HG03520 (cell line): ENCODE results near the gene KIF21A.

Experiments used
- ATAC-seq: cut with Tn5 transposase; IDR thresholded peaks from one replicate; pipeline ENCODE4 v1.9.1; 2021; ENCODE audit warnings: mild to moderate bottlenecking, moderate library complexity; ENCODE audit not compliant: unreplicated experiment

KIF21A gene

GRCh38 chr12:39292125-39292630 is 150.7 kb downstream of the KIF21A start:
- ATAC-seq = no peak

GRCh38 chr12:39287817-39288216 is 155.1 kb downstream of the KIF21A start:
- ATAC-seq = no peak

GRCh38 chr12:39287409-39287808 is 155.5 kb downstream of the KIF21A start:
- ATAC-seq = no peak

GRCh38 chr12:39278426-39278825 is 164.5 kb downstream of the KIF21A start:
- no peak for ATAC-seq

GRCh38 chr12:39277416-39277815 is 165.5 kb downstream of the KIF21A start:
- ATAC-seq = peak; percentile 43

GRCh38 chr12:39275846-39276245 is 167.1 kb downstream of the KIF21A start:
- ATAC-seq = no peak

GRCh38 chr12:39272871-39273655 is 169.9 kb downstream of the KIF21A start:
- ATAC-seq = peak; percentile 48

- ATAC-seq = no peak
These were observed 173.4 kb downstream of the KIF21A start for GRCh38 chr12:39269492-39269891.

- no peak for ATAC-seq
These were observed 175.0 kb downstream of the KIF21A start for GRCh38 chr12:39267886-39268285.

GRCh38 chr12:39252628-39253027 is 190.3 kb downstream of the KIF21A start:
- ATAC-seq = no peak
